Measurements from ENCODE around the gene MYOG.
A peak's percentile ranks its signal among the peaks of the same experiment; 100 is the strongest.

MYOG gene

DNA sequence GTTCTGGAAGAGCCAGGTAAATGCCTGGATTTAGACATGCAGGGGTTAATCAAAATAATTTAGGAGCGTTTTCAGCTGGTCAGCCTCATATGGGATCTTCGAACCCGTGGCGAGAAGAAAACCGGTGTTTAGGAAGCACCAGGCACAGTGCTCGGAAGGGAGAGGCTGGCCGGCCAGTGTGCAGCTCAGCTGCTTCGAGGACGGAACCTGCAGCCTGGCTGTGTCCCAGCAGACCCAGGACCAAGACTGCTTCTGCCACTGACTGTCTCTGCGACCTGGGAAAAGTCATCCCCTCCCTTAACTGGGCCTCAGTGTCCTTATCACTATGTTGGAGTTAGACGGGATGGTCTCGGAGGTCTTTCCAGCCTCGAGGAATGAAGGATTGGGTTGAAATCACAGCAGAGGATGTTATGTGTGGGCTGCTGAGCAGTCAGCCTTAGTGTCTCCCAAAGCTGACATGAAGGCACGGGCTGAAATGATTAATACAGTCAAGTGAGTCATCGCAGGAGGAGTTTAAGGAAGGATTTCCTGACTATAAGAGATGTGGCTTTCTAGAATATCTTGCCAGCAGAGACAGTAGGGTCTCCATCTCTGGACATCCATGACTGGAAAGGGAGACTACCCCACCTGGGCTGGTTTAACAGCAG lies 38.7 kb downstream of the MYOG start:
- DNase-seq (ENCODE audit: low read depth): no peak

DNA sequence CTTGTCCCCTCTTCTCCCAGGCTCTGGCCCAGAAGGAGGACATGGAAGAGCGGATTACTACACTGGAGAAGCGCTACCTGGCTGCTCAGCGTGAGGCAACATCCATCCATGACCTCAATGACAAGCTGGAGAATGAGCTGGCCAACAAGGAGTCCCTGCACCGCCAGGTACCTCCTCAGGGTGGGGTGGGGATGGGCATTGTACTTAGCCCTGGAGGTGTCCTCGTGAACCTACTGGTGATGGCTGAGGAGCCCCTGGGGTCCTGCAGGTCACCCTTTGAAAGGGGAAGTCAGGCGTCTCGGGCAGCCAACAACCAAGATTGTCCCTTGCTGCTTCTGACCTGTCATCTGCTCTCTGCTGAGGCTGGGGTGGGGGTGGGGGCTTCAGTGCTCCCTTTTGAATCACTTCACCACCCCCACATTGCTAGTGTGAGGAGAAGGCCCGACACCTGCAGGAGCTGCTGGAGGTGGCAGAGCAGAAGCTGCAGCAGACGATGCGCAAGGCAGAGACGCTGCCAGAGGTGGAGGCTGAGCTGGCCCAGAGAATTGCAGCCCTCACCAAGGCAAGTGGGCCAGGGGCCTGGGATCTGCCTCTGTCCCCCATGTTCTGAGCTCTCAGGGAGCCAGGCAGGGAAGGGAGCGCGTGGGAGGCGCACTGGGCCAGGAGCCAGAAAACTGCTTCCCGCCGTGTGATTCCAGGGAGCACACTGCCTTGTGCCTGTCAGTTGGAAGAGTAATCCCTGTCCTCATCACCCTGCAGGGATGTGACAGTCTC lies 39.8 kb downstream of the MYOG start:
- DNase-seq (ENCODE audit: low read depth): no peak

GRCh38 chr1:203045336-203045735 lies 40.5 kb downstream of the MYOG start:
- DNase-seq (ENCODE audit: low read depth): no peak

- no peak for DNase-seq (ENCODE audit: low read depth)
Observed at GRCh38 chr1:203044546-203045250, 41.1 kb downstream of the MYOG start.

- DNase-seq (ENCODE audit: low read depth): no peak
Observed at GRCh38 chr1:203043830-203044545, 41.8 kb downstream of the MYOG start.

GRCh38 chr1:203041351-203041932 lies 44.4 kb downstream of the MYOG start:
- DNase-seq (ENCODE audit: low read depth): no peak

GRCh38 chr1:203040513-203041275 lies 45.1 kb downstream of the MYOG start:
- no peak for DNase-seq (ENCODE audit: low read depth)

GRCh38 chr1:203039609-203040512 lies 46.0 kb downstream of the MYOG start:
- DNase-seq (ENCODE audit: low read depth): no peak

DNA sequence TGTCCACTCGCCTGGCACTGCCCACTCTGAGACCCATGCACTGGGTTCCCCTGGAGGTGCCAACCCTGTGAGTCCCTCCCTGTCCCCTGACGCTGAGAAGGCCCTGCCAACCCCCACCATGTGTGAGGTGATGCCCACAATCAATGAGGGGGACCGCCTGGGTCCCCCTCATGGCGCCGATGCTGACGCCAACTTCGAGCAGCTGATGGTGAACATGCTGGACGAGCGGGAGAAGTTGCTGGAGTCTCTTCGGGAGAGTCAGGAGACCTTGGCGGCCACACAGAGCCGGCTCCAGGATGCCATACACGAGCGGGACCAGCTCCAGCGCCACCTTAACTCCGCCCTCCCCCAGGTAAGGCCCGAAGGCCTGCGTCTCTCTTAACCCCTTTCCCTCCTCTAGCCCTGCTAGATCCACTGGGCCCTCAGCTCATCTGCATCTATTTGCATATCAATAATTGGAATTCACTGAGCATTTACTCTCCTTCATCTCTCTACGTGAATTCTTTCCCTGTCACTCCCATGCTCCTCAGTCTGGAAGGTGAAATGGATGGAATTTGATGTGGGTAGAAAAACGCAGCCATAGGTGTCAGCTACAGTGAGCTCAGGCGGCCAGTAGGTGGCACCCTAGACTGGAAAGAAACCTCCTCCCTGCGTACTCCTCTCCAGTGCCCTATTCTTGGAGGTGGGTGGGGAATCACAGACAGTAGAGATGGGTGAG lies 46.8 kb downstream of the MYOG start:
- DNase-seq (ENCODE audit: low read depth): no peak

GRCh38 chr1:203038217-203038741 lies 47.5 kb downstream of the MYOG start:
- DNase-seq (ENCODE audit: low read depth): peak; percentile 69

GRCh38 chr1:203037509-203038190 lies 48.2 kb downstream of the MYOG start:
- DNase-seq (ENCODE audit: low read depth): no peak

DNA sequence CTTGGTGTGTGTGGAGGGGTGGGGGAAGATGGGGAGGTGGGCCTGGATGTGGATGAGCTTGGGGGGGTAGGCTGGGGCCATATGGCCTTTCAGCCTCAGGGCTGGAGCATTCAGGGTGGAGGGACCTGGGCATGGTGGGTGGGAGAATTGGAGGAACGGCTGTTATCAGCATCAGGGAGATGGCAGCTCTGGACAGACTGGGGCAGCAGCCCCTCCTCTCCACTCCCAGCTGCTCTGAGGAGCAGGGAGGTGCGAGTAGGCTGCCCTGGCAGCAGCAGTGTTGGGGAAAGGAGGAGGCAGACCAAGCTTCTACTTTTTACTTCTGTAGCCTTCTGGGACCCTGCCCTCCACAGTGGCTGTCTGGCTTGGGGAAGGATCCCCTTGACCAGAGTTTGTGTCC lies 49.3 kb downstream of the MYOG start:
- DNase-seq (ENCODE audit: low read depth): no peak

- DNase-seq (ENCODE audit: low read depth): no peak
Observed at GRCh38 chr1:203036135-203036534, 49.7 kb downstream of the MYOG start.

DNA sequence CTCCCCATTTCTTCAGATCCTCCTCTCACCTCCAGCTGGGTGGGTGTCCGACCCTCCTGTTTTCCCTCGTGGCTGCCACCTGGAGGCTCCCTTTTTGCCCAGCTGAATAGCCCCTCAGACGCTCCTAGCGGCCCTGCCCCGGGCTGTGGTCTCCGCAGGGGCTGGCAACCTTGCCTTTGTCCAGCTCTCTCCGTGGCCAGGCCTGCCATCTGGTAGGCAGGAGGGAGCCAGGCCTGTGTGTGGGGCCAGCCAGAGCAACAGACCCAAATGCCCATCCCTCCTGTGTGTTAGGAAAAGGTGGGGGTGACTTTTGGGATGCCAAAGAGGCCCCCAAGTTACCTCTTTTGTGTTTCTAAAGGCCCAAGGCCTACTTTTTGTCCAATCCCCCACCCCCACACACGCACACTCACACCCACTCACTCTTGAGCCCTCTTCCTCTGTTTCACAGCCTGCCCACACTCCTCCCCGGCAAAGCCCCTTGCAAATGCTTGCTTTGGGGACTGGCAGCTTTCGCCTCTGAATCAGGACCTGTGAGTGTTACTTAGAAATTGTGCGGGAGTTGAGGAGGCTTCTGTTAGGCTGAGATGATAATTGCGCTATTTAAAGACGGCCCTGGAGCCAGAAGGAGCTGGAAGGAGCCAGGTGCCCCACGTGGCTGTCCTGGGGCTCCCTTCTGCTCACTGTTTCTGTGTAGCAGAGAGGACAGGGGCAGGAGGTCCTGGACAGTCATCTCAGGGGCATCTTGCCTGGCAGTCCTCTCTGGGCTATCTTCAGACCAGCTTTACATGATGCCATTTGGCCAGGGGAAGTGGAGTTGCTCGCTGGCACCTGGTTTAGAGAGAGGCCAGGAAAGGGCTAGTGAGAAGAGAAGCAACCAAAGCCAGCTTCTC lies 50.5 kb downstream of the MYOG start:
- no peak for DNase-seq (ENCODE audit: low read depth)

- no peak for DNase-seq (ENCODE audit: low read depth)
Observed at GRCh38 chr1:203034422-203035110, 51.2 kb downstream of the MYOG start.

GRCh38 chr1:203033917-203034316 lies 51.9 kb downstream of the MYOG start:
- DNase-seq (ENCODE audit: low read depth): no peak

DNA sequence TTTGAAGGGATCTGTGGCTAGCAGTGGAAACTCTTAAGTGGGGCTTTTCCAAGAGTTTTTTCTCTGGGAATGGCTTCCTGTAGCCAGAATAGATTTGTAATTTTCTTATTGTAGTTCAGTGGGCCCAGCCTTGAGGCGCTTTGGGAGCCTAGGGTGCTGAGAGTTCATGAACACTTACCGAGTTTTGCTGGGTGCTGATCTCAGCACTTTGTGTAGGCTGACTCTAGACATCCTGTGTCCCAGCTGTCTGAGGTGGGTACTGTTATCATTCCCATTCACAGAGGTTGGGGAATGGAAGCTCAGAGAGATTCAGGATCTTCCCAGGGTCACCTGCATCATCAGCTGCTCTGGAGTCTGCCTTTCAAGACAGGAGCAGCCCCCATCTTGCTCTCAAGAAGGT lies 52.5 kb downstream of the MYOG start:
- no peak for DNase-seq (ENCODE audit: low read depth)
